GM12878 (cell line): Measurements from ENCODE around the gene CR1. TPM values are rescaled to one million over a fixed set of nuclear protein-coding genes. Genes with fewer than 3 reads are reported as not detected.

Experiments used
- ATAC-seq: fragments of 200-7000 bp; cut with Tn5 transposase; 3 replicates; pipeline ENCODE4 v1.9.1; 2020; ENCODE audit warnings: mild to moderate bottlenecking, moderate library complexity
- BruUV-seq: library from RNA; stranded (reverse); fragments of 400-500 nt; replicated peaks from 2 replicates; lab custom pipeline; 2021; lab: Mats Ljungman, UMichigan
- CTCF ChIA-PET: fragments of 300-600 bp; sonication (Branson Sonifier 250); formaldehyde crosslinking; extraction: SDS; loops from one replicate; lab custom pipeline; 2021; ENCODE audit warnings: inconsistent platforms; lab: Yijun Ruan, JAX
- POLR2A ChIA-PET: fragments of 350-600 bp; formaldehyde crosslinking; extraction: SDS; loops from one replicate; lab custom pipeline; 2021; ENCODE audit warnings: inconsistent platforms; lab: Charles Lee
- RAD21 ChIA-PET: fragments of 300-600 bp; sonication (Branson Sonifier 250); formaldehyde crosslinking; loops from one replicate; lab custom pipeline; 2023; ENCODE audit warnings: antibody characterized with exemption; ENCODE audit not compliant: unreplicated experiment; lab: Charles Lee
- SMC1A ChIA-PET: fragments of 300-600 bp; sonication (Branson Sonifier 250); formaldehyde crosslinking; loops from one replicate; lab custom pipeline; 2023; ENCODE audit not compliant: unreplicated experiment, uncharacterized antibody; lab: Charles Lee
- DNase-seq: peaks from one replicate; pipeline ENCODE4 v3.0.0-alpha.2; 2011; ENCODE audit warnings: low read depth, low spot score
- FAIRE-seq: peaks from 3 replicates; lab custom pipeline; 2011; peaks lifted over from hg19 to GRCh38; lab: Jason Lieb, UNC
- H2AFZ ChIP-seq: 2 replicates; pipeline ENCODE4 v1.6.0; 2011; ENCODE audit warnings: low read depth, low read length, control low read depth; ENCODE audit not compliant: control insufficient read depth
- H3K27ac ChIP-seq: 2 replicates; pipeline ENCODE4 v1.5.1; 2011; ENCODE audit warnings: control low read depth; ENCODE audit not compliant: control insufficient read depth, insufficient read depth
- H3K27me3 ChIP-seq, 2 experiments: replicated peaks in 1 of 2; 2 replicates each; pipeline versions ENCODE4 v1.6.0 to v1.6.1; 2011; ENCODE audit warnings: low read length in 1 of 2; ENCODE audit not compliant: control insufficient read depth in 2 of 2, insufficient read depth in 2 of 2
- H3K36me3 ChIP-seq, 2 experiments: 2 replicates each; pipeline ENCODE4 v1.5.1; 2011; ENCODE audit warnings: low read length in 1 of 2; ENCODE audit not compliant: control insufficient read depth in 2 of 2, insufficient read depth in 2 of 2
- H3K4me1 ChIP-seq: 2 replicates; pipeline ENCODE4 v1.6.1; 2011; ENCODE audit warnings: mild to moderate bottlenecking, low read length, moderate library complexity, mixed read lengths; ENCODE audit not compliant: control insufficient read depth, insufficient read depth
- H3K4me2 ChIP-seq: 2 replicates; pipeline ENCODE4 v1.6.0; 2011; ENCODE audit warnings: control low read depth; ENCODE audit not compliant: control insufficient read depth, insufficient read depth
- H3K4me3 ChIP-seq: fragments of 200-600 bp; sonication (generic); 2 replicates; pipeline ENCODE4 v1.5.1; 2016
- H3K79me2 ChIP-seq: 2 replicates; pipeline ENCODE4 v1.6.0; 2011; ENCODE audit warnings: low read length; ENCODE audit not compliant: control insufficient read depth, insufficient read depth
- H3K9ac ChIP-seq: 2 replicates; pipeline ENCODE4 v1.8.0; 2011; ENCODE audit warnings: low read length, control low read depth, mixed read lengths; ENCODE audit not compliant: control insufficient read depth, insufficient read depth
- H3K9me3 ChIP-seq: replicated peaks from 3 replicates; pipeline ENCODE4 v1.5.1; 2011; ENCODE audit warnings: mild to moderate bottlenecking, low read length; ENCODE audit not compliant: control insufficient read depth, insufficient read depth
- H4K20me1 ChIP-seq: 2 replicates; pipeline ENCODE4 v1.6.0; 2011; ENCODE audit not compliant: control insufficient read depth, insufficient read depth
- DPF2 ChIP-seq: fragments of 450-650 bp; IDR thresholded peaks from 2 replicates; pipeline ENCODE4 v1.6.1; 2017; ENCODE audit warnings: mild to moderate bottlenecking
- MYB ChIP-seq: fragments of 150-350 bp; IDR thresholded peaks from 2 replicates; pipeline ENCODE4 v1.6.1; 2014; ENCODE audit warnings: mild to moderate bottlenecking, low read depth, low read length, borderline replicate concordance
- RAD21 ChIP-seq: IDR thresholded peaks from 2 replicates; pipeline ENCODE4 v1.6.1; 2011; ENCODE audit warnings: mild to moderate bottlenecking, low read depth, low read length, moderate library complexity; ENCODE audit not compliant: insufficient read depth
- WRNIP1 ChIP-seq: IDR thresholded peaks from 2 replicates; pipeline ENCODE4 v1.6.1; 2011; ENCODE audit warnings: low read depth, low read length, improper control_type of control experiment, borderline replicate concordance
- ZNF24 ChIP-seq: fragments of 450-650 bp; IDR thresholded peaks from 2 replicates; pipeline ENCODE4 v1.6.1; 2017; ENCODE audit warnings: antibody characterized with exemption, mild to moderate bottlenecking
- ZNF384 ChIP-seq: IDR thresholded peaks from 2 replicates; pipeline ENCODE4 v1.6.1; 2012; ENCODE audit warnings: low read depth, mild to moderate bottlenecking, low read length, improper control_type of control experiment, borderline replicate concordance
- ZZZ3 ChIP-seq: IDR thresholded peaks from 2 replicates; pipeline ENCODE4 v1.6.1; 2011; ENCODE audit warnings: low read depth; ENCODE audit not compliant: control insufficient read depth, insufficient read length
- WGBS: methylation state at CpG from one replicate; pipeline ENCODE4 v1.1.6; 2016; ENCODE audit warnings: low lambda C conversion rate; ENCODE audit not compliant: insufficient replicate concordance, insufficient coverage; ENCODE audit errors: missing lambda C conversion rate; 5-methylcytosine and 5-hydroxymethylcytosine counted together
- in situ Hi-C: fragments of 300-500 bp; cut with MboI; formaldehyde crosslinking; loops from 9 replicates; pipeline ENCODE4 v1.14.3; 2018; ENCODE audit warnings: mixed read lengths
- intact Hi-C: fragments of 100-400 bp; cut with micrococcal nuclease; formaldehyde crosslinking; loops from one replicate; pipeline ENCODE4 v1.14.2; 2022; ENCODE audit not compliant: unreplicated experiment
- polyA plus RNA-seq, 11 experiments: library from polyadenylated mRNA; depleted of rRNA in 4 of 11; unstranded in 6 of 11; stranded (reverse) in 5 of 11; fragments of >200 nt; fragmentation: Nextera tagmentation in 4 of 11; fragmentation: Illumina TruSeq in 1 of 11; extraction: Ambion mirVana in 4 of 11; extraction: Trizol in 1 of 11; gene quantifications; 1 replicate in 1 of 11; 2 replicates in 10 of 11; pipeline versions ENCODE4 v1.2.1 to v1.2.3, GENCODE V29; 2011 to 2016; ENCODE audit warnings: inconsistent platforms in 2 of 11, missing spikeins in 2 of 11, low read depth in 1 of 11
- total RNA-seq, 4 experiments: library from RNA; depleted of rRNA in 3 of 4; stranded (reverse); fragments of >200 nt in 3 of 4; fragmentation: Illumina TruSeq in 1 of 4; extraction: Trizol in 1 of 4; gene quantifications; 2 replicates each; pipeline versions ENCODE4 v1.2.1 to v1.2.3, GENCODE V29; 2013 to 2021

CR1 gene
- total and polyA plus RNA-seq, 10 of the 15 experiments (the other 5 are each of a cell fraction or from before 2014, with no cell fraction given): 0.30 to 8.0 (median 4.3) TPM

DNA sequence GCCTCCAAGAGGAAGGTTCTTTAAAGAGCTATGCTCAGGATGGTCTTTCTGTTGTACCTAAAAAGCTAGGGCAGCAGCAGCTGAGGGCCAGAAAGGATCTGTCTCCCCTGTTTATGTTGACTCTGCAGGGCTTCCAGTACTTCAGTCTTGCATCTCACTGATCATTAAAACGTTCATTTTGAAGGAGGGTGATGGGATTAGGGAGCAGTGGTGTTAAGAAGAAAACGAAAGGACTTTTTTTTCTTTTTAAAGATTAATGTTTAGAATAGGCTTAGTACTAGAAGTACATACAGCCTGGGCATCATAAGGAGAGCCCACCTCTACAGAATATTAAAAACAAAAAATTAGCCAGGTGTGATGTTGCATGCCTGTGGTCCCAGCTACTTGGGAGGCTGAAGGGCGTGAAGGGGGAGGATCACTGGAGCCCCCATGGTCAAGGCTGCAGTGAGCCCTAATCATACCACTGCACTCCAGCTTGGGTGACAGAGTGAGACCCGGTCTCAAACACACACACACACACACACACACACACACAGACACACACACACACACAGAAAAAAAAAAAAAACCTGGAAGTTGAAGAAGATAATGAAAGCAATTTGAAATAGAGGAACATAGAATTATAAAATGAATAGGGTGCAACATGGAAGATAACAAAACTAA, 151.8 kb downstream of the CR1 start:
- no peaks in the 10 kb centered on the region for H3K36me3 ChIP-seq
- RAD21 ChIA-PET: no interaction called here
- ATAC-seq (no peak), FAIRE-seq (no peak), DNase-seq (no peak)
- 32% methylated on average over 4 of the region's 4 CpGs for WGBS
- intact Hi-C loops: no loop called here
- H3K9ac ChIP-seq: no peak overlapping the region
- no TSS peak for BruUV-seq
- peaks cover 2% of the 10 kb centered on the region; the same call in 1 of the 2 replicates for H3K4me1 ChIP-seq
- no peaks in the 10 kb centered on the region; the same call in 2 of the 3 replicates for H3K9me3 ChIP-seq
- no peak overlapping the region for H2AFZ ChIP-seq
- H3K79me2 ChIP-seq: no peaks in the 10 kb centered on the region
- SMC1A ChIA-PET: no interaction called here
- H3K27ac ChIP-seq: no peak overlapping the region
- H3K4me2 ChIP-seq: no peak overlapping the region
- POLR2A ChIA-PET: no interaction called here
- no peak overlapping the region for H3K4me3 ChIP-seq
- CTCF ChIA-PET: no interaction called here
- H4K20me1 ChIP-seq: no peaks in the 10 kb centered on the region
- TF ChIP-seq RAD21: no peak
- TF ChIP-seq WRNIP1: no peak
- no peak for TF ChIP-seq ZZZ3
- no peak for TF ChIP-seq DPF2
- H3K27me3 ChIP-seq: no peaks in the 10 kb centered on the region
- in situ Hi-C loops: no loop called here

GRCh38 chr1:207648334-207649209, 152.6 kb downstream of the CR1 start:
- in situ Hi-C loops: no loop called here
- RAD21 ChIA-PET: interaction anchor here (1.0 kb wide), 1 partner anchor 149 kb away, joined by 3 read pairs; no protein-coding TSS in a partner anchor
- Histone ChIP-seq H3K27me3 (no peaks in the 10 kb centered on the region), H3K9ac (no peak overlapping the region), H3K79me2 (no peaks in the 10 kb centered on the region), H3K4me3 (no peak overlapping the region), H2AFZ (no peak overlapping the region), H4K20me1 (no peaks in the 10 kb centered on the region), H3K27ac (no peak overlapping the region), H3K4me2 (no peak overlapping the region), H3K36me3 (no peaks in the 10 kb centered on the region), H3K9me3 (no peaks in the 10 kb centered on the region; the same call in 2 of the 3 replicates), H3K4me1 (peaks cover 2% of the 10 kb centered on the region; the same call in 1 of the 2 replicates)
- 56% methylated on average over 5 of the region's 5 CpGs for WGBS
- TF ChIP-seq MYB: no peak
- TF ChIP-seq ZNF24: no peak
- TF ChIP-seq ZNF384: no peak
- intact Hi-C loops: no loop called here
- CTCF ChIA-PET: interaction anchor here (0.8 kb wide), 1 partner anchor 28 kb away, joined by 3 read pairs; no protein-coding TSS in a partner anchor
- DNase-seq (no peak), FAIRE-seq (no peak), ATAC-seq (no peak)
- SMC1A ChIA-PET: interaction anchor here (1.1 kb wide), 1 partner anchor 8 kb away, joined by 3 read pairs; no protein-coding TSS in a partner anchor
- POLR2A ChIA-PET: no interaction called here
- BruUV-seq: no TSS peak
